ENCODE data around the gene WDR55.

GRCh38 chr5:140664030-140664358 lies 710 bp upstream of the WDR55 start:
- TF ChIP-seq HNF4G (IDR thresholded peaks at IDR 0.05) (no peak), MAX (IDR thresholded peaks at IDR 0.05) (no peak), CTCF (IDR thresholded peaks at IDR 0.05; ENCODE audit: low read depth, low read length, missing input control) (no peak), SP1 (IDR thresholded peaks at IDR 0.05) (no peak), EGR1 (IDR thresholded peaks at IDR 0.05; ENCODE audit: low read depth in 2 of 2) (no peak), GABPA (IDR thresholded peaks at IDR 0.05 in 1 of 2, conservative IDR thresholded peaks at IDR 0.05 in 1 of 2) (no peak), ZBTB33 (IDR thresholded peaks at IDR 0.05) (no peak), REST (IDR thresholded peaks at IDR 0.05) (no peak)

Measured in liver (tissue), 3 donors.